ENCODE measurements around the gene GSC2.
A peak's percentile ranks its signal among the peaks of the same experiment; 100 is the strongest.

The GSC2 gene

GRCh38 chr22:19132693-19133400 lies 17.2 kb downstream of the GSC2 start:
- no peak for DNase-seq

- DNase-seq: no peak
Measured at GRCh38 chr22:19132153-19132552, 17.9 kb downstream of the GSC2 start.

DNA sequence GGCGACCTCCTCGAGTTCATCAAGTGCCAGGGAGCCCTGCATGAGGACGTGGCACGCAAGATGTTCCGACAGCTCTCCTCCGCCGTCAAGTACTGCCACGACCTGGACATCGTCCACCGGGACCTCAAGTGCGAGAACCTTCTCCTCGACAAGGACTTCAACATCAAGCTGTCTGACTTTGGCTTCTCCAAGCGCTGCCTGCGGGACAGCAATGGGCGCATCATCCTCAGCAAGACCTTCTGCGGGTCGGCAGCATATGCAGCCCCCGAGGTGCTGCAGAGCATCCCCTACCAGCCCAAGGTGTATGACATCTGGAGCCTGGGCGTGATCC lies 18.4 kb downstream of the GSC2 start:
- no peak for DNase-seq

DNA sequence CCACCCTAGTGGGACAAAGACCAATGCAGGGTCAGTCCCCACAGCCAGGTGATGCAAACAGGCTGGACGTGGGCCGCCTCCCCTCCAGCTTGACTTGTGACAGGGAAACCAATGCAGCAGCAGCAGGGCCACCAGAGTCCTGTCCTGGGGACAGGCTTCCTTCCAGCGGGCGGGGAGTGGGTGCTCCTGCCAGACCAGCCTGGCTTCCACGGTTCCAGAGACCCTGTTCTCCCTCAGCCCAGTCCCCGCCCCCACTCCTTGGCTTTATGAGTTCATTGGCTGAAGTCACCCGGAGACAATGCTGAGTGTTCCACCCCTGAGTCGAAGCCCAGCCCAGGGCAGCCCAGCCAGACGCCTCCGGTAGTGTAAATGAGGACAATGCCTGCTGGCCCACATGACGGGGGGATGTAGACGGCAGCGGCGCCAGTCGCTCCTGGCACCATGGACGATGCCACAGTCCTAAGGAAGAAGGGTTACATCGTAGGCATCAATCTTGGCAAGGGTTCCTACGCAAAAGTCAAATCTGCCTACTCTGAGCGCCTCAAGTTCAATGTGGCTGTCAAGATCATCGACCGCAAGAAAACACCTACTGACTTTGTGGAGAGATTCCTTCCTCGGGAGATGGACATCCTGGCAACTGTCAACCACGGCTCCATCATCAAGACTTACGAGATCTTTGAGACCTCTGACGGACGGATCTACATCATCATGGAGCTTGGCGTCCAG lies 19.0 kb downstream of the GSC2 start, which contains the start of gene TSSK2:
TSSK2 (plus strand) TSS at position 350 of the 726 bp plus-strand sequence; CDS start at position 442, 92 bp downstream.
- DNase-seq: no peak

GRCh38 chr22:19129871-19130270 lies 20.2 kb downstream of the GSC2 start:
- DNase-seq: no peak

DNA sequence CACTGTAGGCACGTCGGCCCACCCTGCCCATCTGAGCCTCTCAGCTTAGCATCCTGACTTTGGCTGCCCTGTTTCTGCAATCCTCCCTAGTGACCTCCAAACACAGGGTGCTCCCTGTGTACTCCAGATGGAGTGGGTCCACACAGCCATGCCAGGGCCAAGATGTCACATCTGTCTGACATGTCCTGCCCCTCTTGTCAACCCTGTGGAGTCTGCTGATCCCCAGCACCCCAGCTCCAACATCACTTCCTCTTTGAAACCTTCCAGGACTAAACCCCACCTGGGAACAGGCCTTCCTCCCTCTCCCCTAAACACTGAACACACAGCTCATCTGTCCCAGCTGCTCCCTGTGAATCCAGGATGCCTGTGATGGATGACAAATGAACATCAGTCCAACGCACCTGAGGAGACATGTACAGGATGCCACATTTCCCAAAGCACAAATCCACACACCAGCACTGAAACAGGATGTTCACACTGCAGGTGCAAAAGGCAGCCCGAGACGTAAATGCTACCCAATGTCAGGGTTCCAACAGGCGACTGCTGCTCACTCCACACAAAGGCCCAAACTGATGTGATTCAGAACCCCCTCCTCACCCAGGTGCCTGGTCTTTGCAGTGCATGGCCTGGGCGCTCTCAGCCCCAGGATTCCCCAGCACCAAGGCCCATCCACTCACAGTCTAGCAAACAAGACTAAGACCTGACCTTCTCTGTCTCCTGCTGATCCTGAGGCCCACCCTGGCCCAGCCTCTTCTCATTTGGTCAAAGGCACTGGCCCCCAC lies 21.0 kb downstream of the GSC2 start:
- no peak for DNase-seq

GRCh38 chr22:19128009-19128401 lies 22.1 kb downstream of the GSC2 start:
- DNase-seq: no peak

DNA sequence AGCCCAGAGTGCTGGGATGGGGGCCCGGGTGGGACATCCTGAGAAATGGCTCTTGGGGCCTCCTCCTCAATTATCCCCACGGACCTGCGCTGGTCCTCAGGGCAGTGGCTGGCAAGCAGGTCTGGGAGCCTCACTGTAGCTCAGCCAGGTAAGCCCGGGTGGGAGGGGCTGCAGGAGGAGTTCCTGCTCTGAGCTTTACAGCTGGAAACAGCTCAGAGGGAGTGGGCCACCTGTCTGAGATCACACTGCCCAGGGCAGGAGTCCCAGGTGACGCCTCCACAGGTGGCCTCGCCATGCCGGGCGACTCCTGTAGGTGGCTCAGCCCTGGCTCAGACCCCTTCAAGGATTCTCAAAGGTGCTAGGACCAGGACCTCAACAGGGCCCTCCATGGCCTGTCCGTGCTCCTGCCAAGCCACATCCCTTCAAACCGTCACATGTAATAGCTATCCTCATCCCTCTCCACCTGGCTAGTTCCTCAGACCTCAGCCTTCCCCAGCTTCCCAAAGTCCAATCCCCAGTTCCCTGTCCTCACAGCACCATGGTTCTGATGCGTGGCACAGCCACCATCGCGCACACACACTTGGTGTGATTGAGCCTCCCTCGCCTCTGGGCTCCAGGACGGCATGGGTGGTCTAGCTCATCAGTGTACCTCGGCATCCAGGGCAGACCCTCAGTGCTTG lies 22.6 kb downstream of the GSC2 start:
- no peak for DNase-seq

DNA sequence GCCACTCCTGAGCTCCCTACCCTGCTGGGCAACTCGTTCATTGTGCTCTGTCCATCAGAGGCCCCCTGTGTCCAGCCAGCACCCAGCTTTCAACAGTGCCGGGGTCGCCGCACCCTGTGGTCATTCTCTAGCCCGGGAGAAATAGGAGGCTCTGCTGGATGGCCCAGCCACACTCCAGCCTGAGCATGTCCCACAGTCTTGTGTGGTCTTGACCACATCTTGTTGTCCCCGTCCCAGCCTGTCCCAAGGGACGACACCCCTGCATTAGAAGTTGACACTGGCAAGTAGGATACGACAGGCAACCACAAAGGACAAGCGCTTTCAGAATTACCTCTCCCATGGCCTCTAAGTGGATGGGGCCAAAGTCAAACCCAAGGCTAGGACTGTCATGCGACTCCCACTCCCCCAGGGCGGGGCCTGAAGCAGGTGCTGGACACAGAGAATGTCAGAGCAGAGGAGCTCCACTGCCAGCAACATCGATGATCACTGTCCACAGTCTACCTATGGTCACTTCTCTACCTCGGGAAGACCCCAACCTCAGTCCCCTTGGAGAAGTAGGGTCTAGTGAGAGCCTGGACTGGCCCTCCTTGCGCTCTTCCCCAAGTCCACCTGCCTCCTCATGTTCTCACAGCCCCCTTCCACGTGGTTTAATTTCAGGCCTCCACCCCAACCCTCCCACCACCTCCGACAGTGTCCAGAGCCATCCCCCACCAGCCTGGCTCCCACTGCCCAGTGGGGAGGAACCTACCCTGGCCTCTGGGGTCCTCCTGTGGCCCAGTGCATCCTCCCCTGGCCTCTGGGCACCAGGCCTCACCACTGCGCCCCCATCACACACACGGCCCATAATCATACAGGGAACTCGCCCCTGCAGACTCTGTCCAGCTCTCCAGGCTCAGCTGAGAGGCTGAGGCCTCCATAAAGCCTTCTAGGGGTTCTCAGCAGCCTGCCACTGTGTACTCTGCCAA lies 23.5 kb downstream of the GSC2 start:
- no peak for DNase-seq

- no peak for DNase-seq
Measured at GRCh38 chr22:19125474-19126308, 24.4 kb downstream of the GSC2 start.

DNA sequence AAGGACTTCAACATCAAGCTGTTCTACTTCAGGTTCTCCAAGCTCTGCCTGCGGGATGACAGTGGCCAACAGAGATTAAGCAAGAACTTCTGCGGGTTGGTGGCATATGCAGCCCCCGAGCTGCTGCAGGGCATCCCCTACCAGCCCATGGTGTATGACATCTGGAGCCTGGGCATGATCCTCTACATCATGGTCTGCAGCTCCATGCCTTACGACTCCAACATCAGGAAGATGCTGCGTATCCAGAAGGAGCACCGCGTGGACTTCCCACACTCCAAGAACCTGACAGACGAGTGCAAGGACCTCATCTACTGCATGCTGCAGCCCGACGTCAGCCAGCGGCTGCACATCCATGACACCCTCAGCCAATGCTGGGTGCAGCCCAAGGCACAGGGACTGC lies 25.1 kb downstream of the GSC2 start:
- no peak for DNase-seq

DNA sequence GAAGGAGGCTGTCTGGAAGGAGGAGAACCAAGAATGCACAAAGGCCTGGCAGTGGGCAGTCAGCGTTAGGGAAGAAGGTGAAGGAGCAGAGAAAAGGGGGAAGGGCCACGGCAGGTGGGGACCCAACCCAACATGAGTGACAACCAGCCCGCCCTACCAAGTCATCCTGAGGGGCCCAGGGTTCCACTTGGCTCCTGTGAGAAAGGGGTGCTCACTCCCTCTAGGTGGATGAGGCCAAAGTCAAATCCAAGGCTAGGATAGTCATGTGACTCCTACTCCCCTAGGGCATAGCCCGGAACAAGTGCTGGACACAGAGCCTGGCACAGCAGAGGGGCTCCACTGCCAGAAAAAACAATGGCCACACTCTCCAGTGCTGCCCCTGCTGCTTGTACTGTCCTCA lies 25.7 kb downstream of the GSC2 start:
- DNase-seq: no peak

DNA sequence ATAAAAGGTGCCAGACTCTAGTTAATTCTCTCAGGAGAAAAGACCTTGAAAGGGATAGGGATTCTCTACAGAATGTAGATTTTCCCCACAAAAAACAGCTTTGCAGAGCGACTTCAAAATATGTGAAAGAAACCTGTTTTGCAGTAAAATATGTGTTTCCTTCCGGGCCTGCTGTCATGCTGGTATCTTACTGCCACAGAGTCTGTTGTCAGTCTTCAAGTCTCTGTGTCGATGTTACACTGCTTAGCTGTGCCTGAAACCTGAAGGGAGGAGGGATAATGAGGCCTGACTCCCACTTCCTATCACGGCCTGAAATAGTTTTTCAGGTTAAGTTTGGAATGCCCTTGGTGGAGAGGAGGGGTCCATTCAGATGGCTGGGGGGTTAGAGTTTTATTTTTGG lies 26.2 kb downstream of the GSC2 start:
- no peak for DNase-seq

- no peak for DNase-seq
Measured at GRCh38 chr22:19122752-19123492, 27.2 kb downstream of the GSC2 start.

- DNase-seq: peak; percentile 96
Measured at GRCh38 chr22:19122143-19122751, 27.8 kb downstream of the GSC2 start, which contains the start of gene DGCR2. Gene DGCR2 (minus strand): TSS chr22:19122412. CDS start chr22:19122206, 206 bp downstream.

- peak; percentile 23 for DNase-seq
Measured at GRCh38 chr22:19121631-19122142, 28.4 kb downstream of the GSC2 start.

DNA sequence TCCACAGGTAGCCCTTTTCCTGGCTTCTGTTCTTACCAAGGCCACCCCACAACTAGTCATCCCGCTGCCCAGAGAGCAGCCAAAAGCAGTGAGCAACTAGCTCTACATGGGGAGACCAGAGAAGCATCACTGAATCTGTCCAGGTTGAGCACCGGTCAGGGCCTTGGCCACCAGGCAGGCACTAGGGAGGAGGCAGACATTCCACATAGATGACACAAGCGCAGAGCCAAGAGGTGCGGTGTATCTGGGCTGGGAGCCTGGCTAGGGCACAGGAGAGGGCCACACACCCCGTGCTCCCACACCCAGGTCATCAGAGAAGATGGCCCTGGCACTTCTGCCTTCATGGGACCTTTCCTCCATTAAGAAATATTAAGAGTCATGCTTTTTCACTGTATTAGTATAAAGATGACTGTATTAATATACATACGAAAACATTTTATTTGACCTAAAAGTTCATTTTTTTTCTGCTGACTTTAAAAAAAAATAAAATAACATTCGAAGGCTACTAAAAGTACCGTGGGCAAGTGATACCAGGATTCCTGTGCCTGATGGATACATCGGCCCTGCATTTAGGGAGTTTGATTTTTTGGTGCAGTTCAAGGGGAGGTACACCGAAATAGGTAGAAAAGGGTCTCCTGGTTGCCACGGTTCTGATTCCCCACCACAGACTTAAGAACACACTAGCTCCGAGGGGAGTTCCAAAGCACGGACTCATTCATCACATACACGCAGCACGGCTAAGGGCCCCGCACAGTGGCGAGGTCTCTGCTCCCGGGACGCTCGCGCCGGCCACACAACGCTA lies 29.1 kb downstream of the GSC2 start:
- no peak for DNase-seq

GRCh38 chr22:19119949-19120348 lies 30.1 kb downstream of the GSC2 start:
- no peak for DNase-seq

Measured in CD4-positive, alpha-beta T cell treated with Interleukin-17A for 1 hour (primary cell).